Panc1 (cell line): ENCODE measurements around the gene AFDN.

Experiments used
- POLR2AphosphoS5 ChIP-seq: IDR thresholded peaks from 2 replicates; pipeline ENCODE4 v1.6.1; 2012; ENCODE audit warnings: mild to moderate bottlenecking, low read depth, low read length, moderate library complexity
- TF ChIP-seq, protein P1 (sequence below): fragments of 450-650 bp; IDR thresholded peaks from 2 replicates; pipeline ENCODE4 v1.5.1; 2017; ENCODE audit warnings: mild to moderate bottlenecking

DNA sequence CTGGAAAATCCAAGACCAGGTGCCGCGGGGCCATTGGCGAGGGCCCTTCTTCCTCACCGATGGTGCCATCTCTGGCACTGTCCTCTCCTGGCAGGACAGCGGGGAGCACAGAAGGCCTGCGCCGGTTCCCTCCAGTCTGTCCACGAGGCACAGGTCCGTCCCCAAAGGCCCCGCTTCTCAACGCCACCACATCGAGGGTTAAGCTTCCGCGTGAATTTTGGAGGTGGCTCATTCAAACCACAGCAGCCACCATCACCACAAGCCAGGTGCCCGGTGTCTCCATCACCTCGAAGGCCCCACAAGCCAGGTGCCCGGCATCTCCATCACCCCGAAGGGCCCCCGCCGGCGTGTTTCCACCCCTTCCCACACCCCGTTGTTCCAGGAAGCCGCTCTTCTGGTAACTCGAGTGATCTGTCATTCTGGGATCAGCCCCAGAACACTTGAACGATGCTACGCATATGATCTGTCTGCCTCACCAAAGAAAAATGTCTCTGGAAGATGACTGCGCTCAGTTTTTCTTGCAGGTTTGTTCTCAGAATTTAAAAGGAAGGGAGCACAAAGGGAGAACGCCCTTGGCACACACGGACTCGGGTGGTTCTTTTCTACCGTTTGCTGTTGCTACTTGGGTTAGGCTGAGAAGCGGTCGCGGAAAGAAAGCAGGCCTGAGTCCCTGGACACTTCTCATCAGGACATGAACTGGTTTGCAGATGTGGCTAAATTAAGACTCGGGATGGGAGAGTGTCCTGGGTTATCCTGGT lies 160.9 kb downstream of the AFDN start:
- TF ChIP-seq, protein P1, sequence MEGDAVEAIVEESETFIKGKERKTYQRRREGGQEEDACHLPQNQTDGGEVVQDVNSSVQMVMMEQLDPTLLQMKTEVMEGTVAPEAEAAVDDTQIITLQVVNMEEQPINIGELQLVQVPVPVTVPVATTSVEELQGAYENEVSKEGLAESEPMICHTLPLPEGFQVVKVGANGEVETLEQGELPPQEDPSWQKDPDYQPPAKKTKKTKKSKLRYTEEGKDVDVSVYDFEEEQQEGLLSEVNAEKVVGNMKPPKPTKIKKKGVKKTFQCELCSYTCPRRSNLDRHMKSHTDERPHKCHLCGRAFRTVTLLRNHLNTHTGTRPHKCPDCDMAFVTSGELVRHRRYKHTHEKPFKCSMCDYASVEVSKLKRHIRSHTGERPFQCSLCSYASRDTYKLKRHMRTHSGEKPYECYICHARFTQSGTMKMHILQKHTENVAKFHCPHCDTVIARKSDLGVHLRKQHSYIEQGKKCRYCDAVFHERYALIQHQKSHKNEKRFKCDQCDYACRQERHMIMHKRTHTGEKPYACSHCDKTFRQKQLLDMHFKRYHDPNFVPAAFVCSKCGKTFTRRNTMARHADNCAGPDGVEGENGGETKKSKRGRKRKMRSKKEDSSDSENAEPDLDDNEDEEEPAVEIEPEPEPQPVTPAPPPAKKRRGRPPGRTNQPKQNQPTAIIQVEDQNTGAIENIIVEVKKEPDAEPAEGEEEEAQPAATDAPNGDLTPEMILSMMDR, result no peak
- TF ChIP-seq POLR2AphosphoS5, result no peak
